Measurements from ENCODE around the gene ADD1.

Gene ADD1

DNA sequence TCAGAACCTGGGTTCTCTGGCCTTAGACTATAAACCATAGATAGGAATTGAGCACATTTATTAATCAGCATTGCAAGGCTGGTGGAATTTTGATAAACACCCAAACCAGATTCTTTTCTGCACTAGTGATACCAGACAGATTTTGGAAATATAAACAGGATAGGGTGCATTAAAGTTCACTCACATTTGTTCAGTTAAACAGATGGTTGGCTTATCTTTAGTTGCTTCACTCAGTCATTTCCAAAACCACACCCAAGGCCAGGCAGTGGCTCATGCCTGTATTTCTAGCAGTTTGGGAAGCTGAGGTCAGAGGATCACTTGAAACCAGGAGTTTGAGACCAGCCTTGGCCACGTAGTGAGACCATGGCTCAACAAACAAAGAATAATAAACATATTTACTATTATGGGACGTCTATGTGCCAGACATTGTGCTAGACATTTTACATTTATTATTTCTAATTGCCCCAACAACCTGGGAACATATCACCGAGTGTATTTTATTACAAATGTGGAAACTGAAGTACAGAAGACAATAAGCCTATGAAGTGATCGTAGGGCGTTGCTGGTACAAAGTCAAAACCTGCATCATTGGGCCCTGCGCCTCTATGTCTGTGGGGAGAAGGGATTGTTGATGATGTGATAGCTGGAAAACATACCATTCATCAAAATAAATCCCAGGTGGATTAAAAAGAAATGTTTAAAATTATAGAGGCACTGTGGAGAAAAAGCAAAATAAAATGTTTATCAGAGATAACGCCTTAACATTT is 15.0 kb downstream of the ADD1 start:
- no peak for DNase-seq (ENCODE audit: low read depth in 1 of 2, low spot score in 1 of 2)

GRCh38 chr4:2859514-2859913 is 15.9 kb downstream of the ADD1 start:
- DNase-seq (ENCODE audit: low read depth in 1 of 2, low spot score in 1 of 2) = no peak

GRCh38 chr4:2860391-2861348 is 17.0 kb downstream of the ADD1 start:
- no peak for DNase-seq (ENCODE audit: low read depth in 1 of 2, low spot score in 1 of 2)

DNA sequence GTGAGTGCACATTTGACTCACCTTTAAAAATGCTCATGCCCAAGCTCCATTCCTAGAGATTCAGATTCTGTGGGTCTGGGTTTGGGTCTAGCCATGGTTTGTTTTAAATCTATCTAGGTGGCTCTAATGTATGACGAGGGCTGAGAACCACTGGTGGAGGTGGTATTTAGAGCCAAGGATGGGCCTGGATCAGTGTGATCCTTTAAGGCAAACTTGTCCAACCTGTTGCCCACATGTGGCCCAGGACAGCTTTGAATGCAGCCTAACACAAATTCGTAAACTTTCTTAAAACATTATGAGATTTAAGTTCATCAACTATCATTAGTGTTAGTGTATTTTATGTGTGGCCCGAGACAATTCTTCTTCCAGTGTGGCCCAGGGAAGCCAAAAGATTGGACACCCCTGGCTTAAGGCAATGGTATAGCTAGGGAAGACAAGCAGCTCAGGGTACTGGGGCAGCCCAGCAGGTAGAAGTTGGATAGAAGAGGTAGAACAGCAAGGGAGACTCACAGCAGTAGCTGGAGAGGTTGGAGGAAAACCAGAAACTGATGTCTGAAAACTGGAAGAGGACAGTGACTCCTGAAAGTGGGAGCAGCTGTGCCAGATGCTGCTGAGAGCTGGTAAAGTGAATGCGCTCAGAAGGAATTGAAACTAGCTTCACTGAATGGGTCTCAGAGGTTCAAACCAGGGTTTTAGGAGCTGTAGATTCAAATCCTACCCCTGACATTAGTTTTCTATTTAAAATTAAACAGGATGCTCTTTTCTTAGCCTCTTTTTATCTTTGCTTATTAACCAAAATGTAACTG is 18.2 kb downstream of the ADD1 start:
- DNase-seq (ENCODE audit: low read depth in 1 of 2, low spot score in 1 of 2) = no peak

- DNase-seq (ENCODE audit: low read depth in 1 of 2, low spot score in 1 of 2) = no peak
Measured at GRCh38 chr4:2862528-2862927, 18.9 kb downstream of the ADD1 start.

DNA sequence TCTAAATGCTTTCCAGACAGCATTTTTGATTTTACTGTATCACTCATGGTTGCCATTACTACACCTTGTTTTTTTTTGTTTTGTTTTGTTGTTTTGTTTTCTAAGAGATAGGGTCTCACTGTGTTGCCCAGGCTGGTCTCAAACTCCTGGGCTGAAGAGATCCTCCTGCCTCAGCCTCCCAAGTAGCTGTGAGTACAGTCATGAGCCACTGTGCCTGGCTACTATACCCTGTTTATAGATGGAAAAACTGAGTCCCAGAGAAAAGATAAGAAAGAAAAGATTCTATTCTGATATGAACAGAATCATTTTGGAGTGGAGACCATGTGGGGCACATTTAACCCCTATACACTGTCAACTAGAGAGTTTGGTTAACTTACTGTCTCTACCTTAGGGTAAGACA is 20.0 kb downstream of the ADD1 start:
- no peak for DNase-seq (ENCODE audit: low read depth in 1 of 2, low spot score in 1 of 2)

DNA sequence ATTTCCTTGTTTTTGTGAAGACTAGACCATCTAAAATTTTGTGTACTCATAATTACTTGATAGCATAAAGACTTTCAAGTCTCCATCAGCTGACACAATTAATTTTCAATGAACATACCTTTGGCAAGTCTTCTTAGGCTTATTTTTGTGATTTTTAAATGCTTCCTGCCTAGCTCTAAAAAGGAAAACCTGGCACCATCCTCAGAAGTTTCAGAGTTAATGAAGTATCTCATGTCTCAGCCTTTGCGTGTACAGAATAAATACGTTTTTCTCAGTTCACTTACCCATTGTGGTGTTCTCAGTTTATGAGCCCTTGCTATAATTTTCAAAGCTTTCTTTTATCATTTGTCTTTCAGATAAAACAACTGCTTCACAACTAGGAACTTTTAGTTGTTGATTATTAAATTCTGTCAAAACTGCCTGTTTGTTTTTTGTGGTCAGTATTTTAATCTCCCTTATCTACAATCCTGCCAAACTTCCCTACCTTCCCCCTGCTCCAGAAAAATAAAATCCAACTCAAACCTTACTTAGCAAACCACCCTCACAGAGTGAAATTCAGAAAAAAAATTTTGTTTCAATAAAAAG is 21.6 kb downstream of the ADD1 start:
- DNase-seq (ENCODE audit: low read depth in 1 of 2, low spot score in 1 of 2) = no peak

GRCh38 chr4:2866160-2866861 is 22.7 kb downstream of the ADD1 start:
- no peak for DNase-seq (ENCODE audit: low read depth in 1 of 2, low spot score in 1 of 2)

- no peak for DNase-seq (ENCODE audit: low read depth in 1 of 2, low spot score in 1 of 2)
Measured at GRCh38 chr4:2866891-2867290, 23.2 kb downstream of the ADD1 start.

DNA sequence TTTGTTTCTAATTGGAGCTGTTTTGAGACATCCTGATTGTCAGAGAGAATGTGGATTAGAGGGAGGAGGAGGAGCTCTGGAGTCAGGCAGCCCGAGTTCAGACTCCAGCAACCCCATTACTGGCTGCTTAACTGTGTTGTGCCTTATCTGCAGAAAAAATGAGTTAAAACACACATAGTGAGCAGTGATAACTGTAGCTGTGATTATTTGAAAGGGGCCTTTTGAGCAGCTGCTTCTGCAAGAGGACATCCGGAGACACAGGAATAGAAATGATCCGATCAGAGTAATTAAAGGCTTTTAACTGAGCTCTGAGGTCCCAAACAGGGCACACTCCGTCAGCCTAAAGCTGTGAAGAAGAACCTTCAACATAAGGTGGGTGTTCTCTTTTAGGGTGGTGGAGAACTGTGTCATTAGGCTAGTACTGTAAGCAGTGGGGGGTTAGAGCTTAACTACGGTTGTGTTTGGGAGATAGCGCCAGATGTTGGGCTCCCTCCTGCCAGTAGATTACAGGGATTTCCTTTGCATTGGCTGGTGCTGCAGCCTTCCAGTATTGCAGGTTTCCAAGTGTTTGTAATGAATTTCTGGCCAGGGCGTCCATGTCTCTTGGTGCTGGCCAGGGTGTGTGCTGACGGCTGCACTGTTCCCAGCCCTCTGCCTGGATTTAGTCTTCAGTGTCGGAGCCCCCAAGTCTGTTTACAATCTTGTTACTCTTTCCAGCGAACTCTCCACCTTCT is 24.3 kb downstream of the ADD1 start:
- DNase-seq (ENCODE audit: low read depth in 1 of 2, low spot score in 1 of 2) = no peak

- DNase-seq (ENCODE audit: low read depth in 1 of 2, low spot score in 1 of 2) = no peak
Measured at GRCh38 chr4:2868877-2869487, 25.3 kb downstream of the ADD1 start.

DNA sequence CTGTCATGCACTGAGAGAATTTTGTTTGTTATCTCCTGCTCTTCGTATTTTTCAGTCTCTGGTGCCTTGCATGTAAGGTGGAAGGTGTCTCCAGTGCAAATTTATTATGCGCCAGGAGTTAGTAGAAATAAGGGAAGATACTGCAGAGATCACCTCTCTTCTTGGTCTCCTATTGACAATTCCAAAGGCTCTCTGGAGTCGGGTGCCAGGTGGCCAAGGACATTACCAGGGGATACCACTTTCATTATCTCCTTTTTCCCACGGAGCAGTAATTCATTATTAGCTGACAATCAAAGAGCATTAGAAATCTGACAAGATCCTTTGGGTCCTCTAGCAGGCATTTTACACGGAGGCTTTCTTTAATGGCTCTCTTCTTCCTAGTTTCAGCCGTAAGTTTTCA is 26.0 kb downstream of the ADD1 start:
- no peak for DNase-seq (ENCODE audit: low read depth in 1 of 2, low spot score in 1 of 2)

DNA sequence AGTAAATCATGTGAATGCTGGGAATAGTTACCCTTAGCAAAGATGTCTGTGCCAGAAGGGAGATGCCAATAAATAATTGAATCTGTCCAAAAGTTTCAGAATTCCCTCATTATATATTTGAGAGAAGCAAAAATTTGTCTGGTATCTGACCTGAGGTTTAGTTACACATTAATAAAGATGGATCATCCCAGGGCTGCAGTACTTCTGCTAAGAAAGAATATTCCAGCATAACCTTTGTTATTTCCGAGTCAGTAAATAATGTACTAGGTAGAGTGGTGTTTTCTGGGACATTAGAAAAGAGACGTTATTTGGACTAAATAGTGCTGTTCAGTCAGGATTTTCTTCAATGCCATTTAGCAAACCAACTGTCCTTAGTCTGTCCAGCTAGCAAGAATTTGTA is 26.4 kb downstream of the ADD1 start:
- no peak for DNase-seq (ENCODE audit: low read depth in 1 of 2, low spot score in 1 of 2)

DNA sequence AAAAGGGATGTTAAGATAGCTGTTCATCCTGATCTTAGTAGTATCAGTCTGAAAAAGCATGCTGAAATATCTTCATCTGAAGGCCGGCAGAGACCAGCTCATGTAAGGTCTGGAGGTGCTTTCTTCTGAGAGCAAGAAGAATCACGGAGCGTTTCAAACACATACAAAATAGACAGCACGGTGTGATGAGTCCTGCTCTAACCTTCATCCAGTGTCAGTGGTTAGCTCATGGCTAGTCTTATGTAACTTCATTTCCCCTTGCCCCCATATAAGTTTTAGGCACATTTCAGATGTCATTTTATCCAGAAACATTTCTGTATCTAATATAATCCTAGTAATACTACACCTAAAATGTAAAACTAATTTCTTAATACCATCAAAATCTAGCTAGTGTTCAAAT is 27.8 kb downstream of the ADD1 start:
- no peak for DNase-seq (ENCODE audit: low read depth in 1 of 2, low spot score in 1 of 2)

- no peak for DNase-seq (ENCODE audit: low read depth in 1 of 2, low spot score in 1 of 2)
Measured at GRCh38 chr4:2871911-2872310, 28.3 kb downstream of the ADD1 start.

- no peak for DNase-seq (ENCODE audit: low read depth in 1 of 2, low spot score in 1 of 2)
Measured at GRCh38 chr4:2873329-2873728, 29.7 kb downstream of the ADD1 start.

- no peak for DNase-seq (ENCODE audit: low read depth in 1 of 2, low spot score in 1 of 2)
Measured at GRCh38 chr4:2874861-2875260, 31.2 kb downstream of the ADD1 start.

DNA sequence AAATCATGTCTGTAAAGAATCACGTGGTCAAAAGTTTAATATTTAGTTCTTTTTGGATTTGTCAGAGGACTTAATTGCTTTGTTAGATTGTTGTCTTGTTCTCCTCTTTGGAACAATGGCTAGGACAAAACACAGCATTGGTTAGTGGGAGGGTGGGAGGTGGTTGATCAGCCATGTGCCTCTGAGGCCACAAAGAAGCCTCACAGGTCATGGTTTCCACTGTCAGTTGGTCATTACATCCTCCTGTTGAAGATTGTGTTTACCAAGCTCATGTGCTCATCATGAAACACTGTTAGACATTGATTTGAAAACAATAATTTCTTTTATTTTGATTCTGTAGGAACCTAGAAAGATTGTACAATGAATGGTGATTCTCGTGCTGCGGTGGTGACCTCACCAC is 31.9 kb downstream of the ADD1 start:
- no peak for DNase-seq (ENCODE audit: low read depth in 1 of 2, low spot score in 1 of 2)

- DNase-seq (ENCODE audit: low read depth in 1 of 2, low spot score in 1 of 2) = no peak
Measured at GRCh38 chr4:2878346-2878745, 34.7 kb downstream of the ADD1 start.
